Measurements from ENCODE around the gene HUNK.
A peak's percentile ranks its signal among the peaks of the same experiment; 100 is the strongest.
"Not testable (repeated sequence)": the region's sequence is repeated elsewhere in the genome, so short reads cannot be mapped to it uniquely, and the experiment has no call there.

HUNK gene

DNA sequence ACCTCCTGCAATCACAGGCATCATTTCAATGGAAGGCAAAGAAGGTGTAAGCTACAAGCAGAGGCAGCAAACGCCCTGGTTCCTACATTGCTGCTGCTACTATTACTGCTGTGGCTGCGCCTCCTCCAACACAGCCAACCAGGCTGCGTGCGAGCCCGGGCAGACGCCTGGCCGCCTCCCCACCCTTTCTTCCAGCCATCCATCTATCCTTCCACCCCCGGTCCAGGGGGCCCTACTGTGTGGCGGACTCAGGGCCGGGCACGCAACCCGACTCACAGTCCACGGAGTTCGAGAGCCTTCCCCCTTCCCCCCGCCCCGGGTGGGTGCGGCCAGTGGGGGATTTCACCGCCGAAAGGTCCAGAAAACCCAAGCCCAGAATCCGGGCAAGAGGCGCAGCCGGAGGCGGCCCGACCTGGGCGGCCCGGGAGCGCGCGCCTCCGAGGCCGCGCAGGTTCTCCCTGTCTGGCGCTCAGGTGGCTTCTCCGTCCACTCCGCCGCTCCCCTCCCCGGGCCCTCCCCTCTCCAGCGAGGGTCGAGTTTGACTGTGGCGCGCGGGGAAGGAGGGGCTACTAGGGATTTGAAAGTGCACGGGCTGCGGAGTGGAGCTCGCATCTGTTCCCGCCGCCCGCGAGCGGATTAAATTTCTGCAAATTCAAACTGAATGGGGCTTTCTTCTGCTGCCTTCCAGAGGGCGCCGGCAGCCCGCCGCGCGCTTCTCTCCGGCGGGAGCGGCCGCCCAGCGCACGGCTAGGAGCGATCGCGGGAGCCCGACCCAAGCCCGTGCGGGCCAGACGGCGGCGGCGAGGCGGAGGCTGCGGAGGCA is at the start of gene HUNK:
Gene HUNK, plus strand, starts transcription at position 569 of the 823 bp plus-strand sequence. CDS start 655 bp downstream, outside the sequence.
- peak; percentile 42 to 49 for DNase-seq

GRCh38 chr21:31829736-31830472 is 42.9 kb upstream of the HUNK start:
- no peak for DNase-seq

- DNase-seq: no peak
Measured at GRCh38 chr21:31830701-31831100, 42.1 kb upstream of the HUNK start.

- DNase-seq: no peak
Measured at GRCh38 chr21:31837041-31837440, 35.8 kb upstream of the HUNK start.

GRCh38 chr21:31837618-31838390 is 35.0 kb upstream of the HUNK start:
- DNase-seq: no peak

DNA sequence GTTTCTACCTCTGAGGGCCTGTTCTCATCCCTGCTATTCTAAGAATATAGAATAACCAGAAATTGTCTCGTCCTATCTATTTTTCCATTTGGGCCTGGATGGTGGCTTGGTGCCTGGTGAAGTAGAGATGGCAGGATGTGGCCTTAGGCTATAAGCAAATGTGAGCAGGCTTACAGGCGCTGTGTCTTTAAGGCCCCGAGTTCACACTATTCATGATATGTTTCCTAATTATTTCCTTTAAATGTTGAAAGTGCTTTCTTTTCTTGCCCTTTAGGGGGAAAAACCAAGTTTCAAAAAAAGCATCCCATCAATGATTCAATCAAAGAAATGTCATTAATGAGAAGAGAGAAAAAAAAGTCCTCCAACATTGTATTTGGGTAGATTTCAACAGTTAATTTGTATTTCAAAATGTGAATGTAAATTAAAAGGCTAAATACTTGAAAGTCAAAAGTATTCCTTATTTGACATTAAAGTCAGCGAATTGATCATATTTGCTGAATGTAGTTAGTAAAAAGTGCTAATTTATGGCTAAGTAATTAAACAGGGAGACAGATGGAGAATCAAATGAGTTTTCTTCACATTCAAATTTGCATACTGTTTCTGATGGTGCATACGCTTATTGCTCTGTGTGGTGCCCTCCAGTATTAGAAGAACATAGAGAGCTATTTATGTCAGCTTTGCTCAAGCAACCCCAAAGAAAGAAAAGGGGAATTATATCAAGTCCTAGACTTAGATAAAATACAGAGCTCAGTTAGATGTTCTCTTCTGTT is 34.0 kb upstream of the HUNK start:
- no peak for DNase-seq

GRCh38 chr21:31844206-31844605 is 28.6 kb upstream of the HUNK start:
- DNase-seq: no peak

DNA sequence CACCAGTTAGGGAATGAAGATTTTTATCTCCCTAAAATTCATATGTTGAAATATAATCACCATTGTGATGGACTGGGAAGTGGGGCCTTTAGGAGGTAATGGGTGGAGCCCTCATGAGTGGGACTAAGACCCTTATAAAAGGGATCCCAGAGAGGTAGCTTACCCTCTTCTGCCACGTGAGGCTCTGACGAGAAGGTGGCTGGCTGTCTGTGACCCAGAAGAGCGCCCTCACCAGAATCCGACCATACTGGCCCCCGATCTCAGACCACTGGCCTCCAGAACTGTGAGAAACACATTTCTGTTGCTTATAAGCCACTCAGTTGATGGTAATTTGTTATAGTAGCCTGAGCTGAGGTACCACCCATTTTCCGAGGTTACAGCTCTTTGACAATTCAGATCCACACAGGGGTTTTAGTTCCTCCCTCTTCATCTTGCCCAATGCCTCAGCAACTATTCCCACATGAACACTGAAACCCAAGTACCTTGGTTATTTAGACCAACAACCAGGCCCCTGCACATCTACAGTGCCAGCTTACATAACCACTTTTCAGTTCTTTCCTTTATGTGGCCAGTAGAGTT is 27.6 kb upstream of the HUNK start:
- DNase-seq: no peak

DNA sequence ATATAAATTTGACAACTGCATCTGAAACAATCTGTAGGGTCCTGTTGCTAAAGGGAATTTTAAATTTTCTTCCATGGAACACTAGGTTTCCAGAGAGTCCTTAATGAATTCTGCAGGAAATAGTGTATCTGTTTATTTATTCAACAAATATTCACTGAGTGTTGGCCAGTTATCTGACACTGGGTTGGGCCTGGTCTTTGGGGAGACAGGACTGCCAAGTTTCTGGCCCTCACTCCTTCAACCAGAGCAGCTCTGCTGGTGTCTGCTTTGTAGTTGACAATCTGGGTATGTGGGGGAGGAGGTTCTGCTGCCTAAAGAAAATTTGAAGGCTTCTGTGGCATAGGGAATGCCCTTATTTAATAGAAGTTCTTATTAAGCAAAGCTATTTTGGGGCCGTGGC is 26.1 kb upstream of the HUNK start:
- DNase-seq: no peak

- no peak for DNase-seq
Measured at GRCh38 chr21:31847761-31848160, 25.1 kb upstream of the HUNK start.

- no peak for DNase-seq
Measured at GRCh38 chr21:31848326-31848985, 24.4 kb upstream of the HUNK start.

DNA sequence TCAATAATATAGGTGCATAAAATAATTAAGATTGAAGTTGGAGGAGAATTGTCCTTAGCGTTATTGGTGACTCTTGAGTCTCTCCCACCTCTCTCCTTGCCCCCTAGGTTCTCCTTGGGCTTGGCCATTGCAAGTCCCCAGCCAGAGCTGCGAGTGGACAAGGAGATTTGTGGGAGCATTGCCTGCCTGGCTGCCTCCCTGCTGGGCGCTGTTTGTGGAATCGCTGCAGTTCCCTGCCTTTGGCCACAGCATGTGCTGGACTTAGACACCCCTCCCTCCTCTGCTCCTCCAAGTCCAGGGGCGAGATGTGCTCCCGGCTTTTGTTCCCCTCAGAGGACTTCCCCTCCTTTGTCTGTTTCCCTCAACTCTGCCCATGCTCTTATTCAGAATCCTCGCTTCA is 21.9 kb upstream of the HUNK start:
- DNase-seq: no peak

DNA sequence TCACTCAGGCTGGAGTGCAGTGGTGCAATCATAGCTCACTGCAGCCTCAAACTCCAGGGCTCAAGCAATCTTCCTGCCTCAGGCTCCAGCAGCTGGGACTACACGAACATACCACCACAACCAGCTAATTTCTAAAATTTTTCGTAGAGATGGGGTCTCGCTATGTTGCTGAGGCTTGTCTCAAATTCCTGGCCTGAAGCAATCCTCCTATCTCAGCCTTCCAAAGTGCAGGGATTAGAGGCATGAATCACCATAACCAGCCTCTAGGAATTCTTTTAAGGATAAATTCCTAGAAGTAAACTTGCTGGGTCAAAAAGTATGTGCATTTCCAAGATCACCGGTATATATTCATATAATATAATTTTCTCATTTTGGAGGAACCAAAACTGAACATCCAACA is 17.6 kb upstream of the HUNK start:
- no peak for DNase-seq

- no peak for DNase-seq
Measured at GRCh38 chr21:31857096-31857495, 15.7 kb upstream of the HUNK start.

- not testable (repeated sequence) for DNase-seq
Measured at GRCh38 chr21:31857631-31858030, 15.2 kb upstream of the HUNK start.

DNA sequence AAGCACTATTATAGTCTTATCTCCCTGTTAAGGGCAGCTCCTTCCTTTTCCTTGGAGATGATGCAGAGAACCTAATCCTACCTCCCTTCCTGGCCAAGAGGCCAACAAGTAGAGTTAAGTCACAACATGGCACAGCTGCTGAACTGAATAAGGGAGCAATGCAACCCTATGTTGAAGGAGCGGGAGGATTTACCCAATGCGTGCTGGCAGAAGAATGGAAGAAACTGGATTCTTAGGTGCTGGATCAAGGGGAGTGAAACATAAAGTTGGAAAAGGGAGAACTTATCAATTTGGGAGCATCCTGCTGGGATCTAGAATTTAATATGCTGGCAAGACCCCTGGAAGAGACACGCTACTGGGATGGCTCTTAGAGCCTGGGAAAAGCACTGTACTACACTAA is 12.0 kb upstream of the HUNK start:
- no peak for DNase-seq

DNA sequence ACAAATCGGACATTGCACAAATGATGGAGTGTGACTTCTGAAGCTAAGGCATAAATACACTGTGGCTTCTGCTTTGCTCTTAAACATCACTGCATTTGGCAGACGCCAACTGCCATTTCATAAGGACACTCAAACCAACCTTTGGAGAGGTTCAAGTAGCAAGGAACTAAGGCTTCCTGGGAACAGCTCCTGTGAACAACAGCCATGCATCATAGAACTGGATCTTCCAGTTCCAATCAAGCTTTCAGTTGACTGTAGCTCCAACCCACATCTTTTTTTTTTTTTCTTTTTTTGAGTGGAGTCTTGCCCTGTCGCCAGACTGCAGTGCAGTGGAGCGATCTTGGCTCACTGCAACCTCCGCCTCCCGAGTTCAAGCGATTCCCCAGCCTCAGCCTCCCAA is 10.7 kb upstream of the HUNK start:
- DNase-seq: no peak

DNA sequence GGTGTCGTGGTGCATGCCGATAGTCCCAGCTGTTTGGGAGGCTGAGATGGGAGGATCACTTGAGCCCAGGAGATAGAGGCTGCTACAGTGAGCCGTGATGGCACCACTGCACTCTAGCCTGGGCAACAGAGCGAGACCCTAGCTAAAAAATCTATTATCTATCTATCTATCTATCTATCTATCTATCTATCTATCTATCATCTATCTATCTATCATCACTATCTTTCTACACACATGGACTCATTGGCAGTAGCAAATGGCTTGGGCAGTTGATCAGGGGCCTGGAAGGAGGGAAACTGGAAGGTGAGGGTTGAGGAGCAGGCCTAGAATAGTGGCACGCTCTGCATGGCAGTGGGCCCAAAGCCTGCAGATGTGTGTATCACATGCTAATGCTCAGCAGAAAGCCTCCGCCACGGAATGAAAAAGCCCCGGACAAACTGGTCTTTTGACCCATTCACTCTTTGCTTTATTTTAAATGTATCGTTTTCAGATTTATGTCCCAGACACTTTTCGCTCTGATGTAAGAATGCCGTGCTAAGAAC is 7.3 kb upstream of the HUNK start:
- no peak for DNase-seq

- peak; percentile 83 to 84 for DNase-seq
Measured at GRCh38 chr21:31866077-31866511, 6.7 kb upstream of the HUNK start.

DNA sequence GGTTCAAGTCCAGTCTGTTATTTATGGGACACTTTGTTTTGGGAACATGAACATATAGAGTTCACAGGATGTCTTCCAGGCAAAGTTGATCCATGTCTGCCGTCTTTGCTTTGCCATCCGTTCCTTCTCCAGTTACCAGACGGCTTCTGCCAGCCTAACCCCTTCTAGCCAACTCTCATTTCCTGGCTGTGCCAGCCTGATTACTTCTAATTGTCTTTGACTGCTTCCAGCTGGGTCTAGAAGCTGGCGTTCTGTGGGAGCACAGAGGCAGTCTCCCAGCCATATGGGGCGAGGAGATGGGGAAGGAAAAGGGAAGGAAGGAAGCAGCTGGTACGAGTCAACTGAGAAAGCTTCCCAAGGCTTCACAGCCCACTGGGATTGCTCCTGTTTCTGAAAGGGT is 3.1 kb upstream of the HUNK start:
- DNase-seq: no peak

DNA sequence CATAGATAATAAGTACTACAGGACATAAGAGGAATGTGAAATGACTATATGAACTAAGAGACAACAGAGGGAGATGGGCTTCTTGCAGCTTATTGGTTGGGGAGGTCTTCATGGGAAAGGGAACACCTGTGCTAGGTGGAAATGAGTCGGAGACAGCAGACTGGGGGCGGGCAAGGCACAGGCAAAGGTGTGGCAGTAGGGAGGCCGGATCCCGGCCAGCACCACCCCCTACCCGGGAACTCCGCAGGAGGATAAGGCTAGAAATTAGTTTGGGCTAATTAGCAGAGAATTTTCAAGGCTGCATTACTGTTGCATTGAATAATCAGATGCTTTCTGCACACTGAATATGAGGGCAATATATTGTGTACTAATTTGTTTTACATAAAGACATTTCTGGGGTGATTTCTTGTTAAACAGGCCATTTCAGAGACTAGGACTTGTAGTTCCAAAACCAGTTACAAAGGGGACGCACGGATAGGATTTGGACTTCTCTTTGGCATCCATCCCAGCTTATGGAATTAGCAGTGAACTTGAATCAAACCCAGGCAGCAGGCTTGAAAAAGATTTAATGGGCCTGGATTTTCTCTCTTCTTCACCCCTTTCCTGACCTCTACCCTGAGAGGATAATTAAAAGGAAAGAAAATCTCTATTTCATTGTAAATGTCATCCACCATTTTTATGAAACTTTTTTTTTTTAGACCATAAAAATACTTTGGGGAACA is 2.2 kb upstream of the HUNK start:
- no peak for DNase-seq

Measured in activated T-cell treated with anti-CD3 and anti-CD28 coated beads, Interleukin-2, amount 50 U/mL, for 48 hours (primary cell).